ENCODE results near the gene LRRN3. TPM values are rescaled to one million over a fixed set of nuclear protein-coding genes. Genes with fewer than 3 reads are reported as not detected.

The LRRN3 gene
- polyA plus RNA-seq, 2 of the 4 experiments (the other 2 are of a cell fraction), result 0.05 to 0.06 TPM

GRCh38 chr7:111045449-111045848, 45.5 kb upstream of the LRRN3 start (continued):
- TF ChIP-seq REST (IDR thresholded peaks at IDR 0.05), result no peak
- TF ChIP-seq NPAS2 (CRISPR knock-in tag; IDR thresholded peaks at IDR 0.05; ENCODE audit: borderline replicate concordance), result no peak
- no peak for TF ChIP-seq RARB (CRISPR knock-in tag; IDR thresholded peaks at IDR 0.05)
- no peak for TF ChIP-seq RAD21 (conservative IDR thresholded peaks at IDR 0.05 in 1 of 2, IDR thresholded peaks at IDR 0.05 in 1 of 2)
- no peak for TF ChIP-seq JUNB (IDR thresholded peaks at IDR 0.05)

- Histone ChIP-seq H3K4me3 (no peak overlapping the region), H3K27ac (no peak overlapping the region), H3K4me1 (peaks cover 15% of the 10 kb centered on the region), H3K9me3 (no peaks in the 10 kb centered on the region), H3K4me2 (no peak overlapping the region)
- no peak for DNase-seq (ENCODE audit: low read depth in 1 of 2, low spot score in 1 of 2)
- ChIA-PET POLR2A (no interaction called here), CTCF (no interaction called here)
- ATAC-seq, result no peak
- WGBS (ENCODE audit: missing lambda C conversion rate), result 92% methylated on average over 4 of the region's 4 CpGs
- no peak for FAIRE-seq
- TF ChIP-seq E2F6 (IDR thresholded peaks at IDR 0.05; ENCODE audit: borderline replicate concordance, low read depth), result no peak
- TF ChIP-seq SREBF2 (IDR thresholded peaks at IDR 0.05), result no peak
- no peak for TF ChIP-seq RAD21 (conservative IDR thresholded peaks at IDR 0.05 in 1 of 2, IDR thresholded peaks at IDR 0.05 in 1 of 2)
- no peak for TF ChIP-seq CTCF (IDR thresholded peaks at IDR 0.05)
- no peak for TF ChIP-seq PBX3 (IDR thresholded peaks at IDR 0.05)
- no peak for TF ChIP-seq HDAC2 (IDR thresholded peaks at IDR 0.05)
- TF ChIP-seq NFE2L2 (conservative IDR thresholded peaks at IDR 0.05; ENCODE audit: low read length), result no peak
- no peak for TF ChIP-seq CHD2 (IDR thresholded peaks at IDR 0.05; ENCODE audit: low read length, partially characterized antibody)
- TF ChIP-seq GATA3 (IDR thresholded peaks at IDR 0.05; ENCODE audit: borderline replicate concordance), result no peak
- TF ChIP-seq HEYL (CRISPR knock-in tag; IDR thresholded peaks at IDR 0.05), result no peak
- TF ChIP-seq ZNF302 (CRISPR knock-in tag; IDR thresholded peaks at IDR 0.05), result no peak
- TF ChIP-seq KDM5A (IDR thresholded peaks at IDR 0.05), result no peak
Measured at GRCh38 chr7:111047595-111047994, 43.3 kb upstream of the LRRN3 start.

- 78% methylated on average over 7 of the region's 7 CpGs for WGBS (ENCODE audit: missing lambda C conversion rate)
- Histone ChIP-seq H3K4me3 (no peak overlapping the region), H3K4me1 (no peaks in the 10 kb centered on the region), H3K9me3 (no peaks in the 10 kb centered on the region), H3K27ac (no peak overlapping the region), H3K4me2 (no peak overlapping the region)
- ChIA-PET POLR2A (no interaction called here), CTCF (interaction anchor here (1.8 kb wide), 1 partner anchor 11 kb away, joined by 3 read pairs; no protein-coding TSS in a partner anchor)
- ATAC-seq, result no peak
- FAIRE-seq, result no peak
- no peak for DNase-seq (ENCODE audit: low read depth in 1 of 2, low spot score in 1 of 2)
- TF ChIP-seq NR3C1 (IDR thresholded peaks at IDR 0.05) (no peak), KDM5A (IDR thresholded peaks at IDR 0.05) (no peak), HDAC2 (IDR thresholded peaks at IDR 0.05) (no peak), JUN (IDR thresholded peaks at IDR 0.05) (no peak), FOSB (CRISPR knock-in tag; IDR thresholded peaks at IDR 0.05) (no peak), RAD21 (conservative IDR thresholded peaks at IDR 0.05 in 1 of 2, IDR thresholded peaks at IDR 0.05 in 1 of 2) (no peak), JUNB (IDR thresholded peaks at IDR 0.05) (no peak), HMGXB4 (CRISPR knock-in tag; IDR thresholded peaks at IDR 0.05; ENCODE audit: borderline replicate concordance) (no peak), ZC3H11A (IDR thresholded peaks at IDR 0.05) (no peak), ESRRA (IDR thresholded peaks at IDR 0.05; ENCODE audit: borderline replicate concordance, low read length) (no peak), NFE2L2 (conservative IDR thresholded peaks at IDR 0.05; ENCODE audit: low read length) (no peak), EP300 (IDR thresholded peaks at IDR 0.05) (no peak), PHF8 (IDR thresholded peaks at IDR 0.05; ENCODE audit: borderline replicate concordance, low read depth) (no peak), RCOR1 (IDR thresholded peaks at IDR 0.05; ENCODE audit: low read depth, low read length) (no peak), RNF2 (IDR thresholded peaks at IDR 0.05; ENCODE audit: borderline replicate concordance, low read depth) (no peak)
Measured at GRCh38 chr7:111049971-111050680, 40.8 kb upstream of the LRRN3 start.
